Heart left ventricle (tissue), 13 donors: ENCODE results near the gene TRIM24.

Experiments
- POLR2A ChIP-seq, 2 donors: fragments of 450-650 bp; IDR thresholded peaks; one replicate each; pipeline ENCODE4 v1.6.1; 2017; ENCODE audit warnings: antibody characterized with exemption in 2 of 2, mild to moderate bottlenecking in 2 of 2, moderate library complexity in 2 of 2
- TF ChIP-seq, protein P1 (sequence below), 12 donors: fragments of 200-600 bp; sonication (generic) in 4 of 12; IDR thresholded peaks; one replicate each; pipeline versions ENCODE4 v1.5.0 to v1.8.0; 2018 to 2022; ENCODE audit warnings: antibody characterized with exemption in 12 of 12, mild to moderate bottlenecking in 5 of 12
- donor health status: ischemic (EF 13 %, LVEDD 7.1; RV severe dilation, severe dysfunction).
- donor health status: DM: no; HTN: yes; CAD: no.
- donor health status: DM: no; HTN: no; CAD: no.
- donor health status: ischemic (EF 25% LVEDD 6.9; RV normal size, moderate dysfunction).
- donor health status: ischemic (EF 25% LVEDD 5.7; RV mildly dilated, moderate dysfunction).
- donor health status: ischemic (EF 35%, LVEDD 5.7; RV mildly dilated, moderate dysfunction).
- donor health status: nonischemic (EF 11% LVEDD 7.7; RV severe dilation, severe dysfunction).
- donor health status: DM: yes; HTN: yes; CAD: no.
- donor health status: PGD.
- donor health status: ischemic (EF 29% LVEDD 5.4; RV normal size, mild dysfunction).
- donor health status: nonischemic (EF 23%, LVEDD 6.1; RV moderate dilation, normal function).

DNA sequence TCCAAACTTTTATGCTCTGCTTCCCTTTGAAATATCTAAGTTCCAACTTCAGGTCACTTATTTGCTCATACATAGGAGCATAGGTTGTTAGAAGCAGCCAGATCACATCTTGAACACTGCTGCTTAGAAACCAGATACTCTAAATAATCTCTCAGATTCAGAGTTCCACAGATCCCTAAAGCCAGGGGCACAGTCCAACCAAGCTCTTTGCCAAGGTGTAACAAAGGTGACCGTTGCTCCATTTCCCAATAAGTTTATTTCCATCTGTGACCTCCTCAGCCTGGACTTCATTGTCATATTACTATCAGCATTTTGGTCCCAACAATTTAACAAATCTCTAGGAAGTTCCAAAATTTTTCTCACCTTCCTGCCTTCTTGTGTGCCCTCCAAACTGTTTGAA, 52.8 kb downstream of the TRIM24 start:
- TF ChIP-seq, protein P1, sequence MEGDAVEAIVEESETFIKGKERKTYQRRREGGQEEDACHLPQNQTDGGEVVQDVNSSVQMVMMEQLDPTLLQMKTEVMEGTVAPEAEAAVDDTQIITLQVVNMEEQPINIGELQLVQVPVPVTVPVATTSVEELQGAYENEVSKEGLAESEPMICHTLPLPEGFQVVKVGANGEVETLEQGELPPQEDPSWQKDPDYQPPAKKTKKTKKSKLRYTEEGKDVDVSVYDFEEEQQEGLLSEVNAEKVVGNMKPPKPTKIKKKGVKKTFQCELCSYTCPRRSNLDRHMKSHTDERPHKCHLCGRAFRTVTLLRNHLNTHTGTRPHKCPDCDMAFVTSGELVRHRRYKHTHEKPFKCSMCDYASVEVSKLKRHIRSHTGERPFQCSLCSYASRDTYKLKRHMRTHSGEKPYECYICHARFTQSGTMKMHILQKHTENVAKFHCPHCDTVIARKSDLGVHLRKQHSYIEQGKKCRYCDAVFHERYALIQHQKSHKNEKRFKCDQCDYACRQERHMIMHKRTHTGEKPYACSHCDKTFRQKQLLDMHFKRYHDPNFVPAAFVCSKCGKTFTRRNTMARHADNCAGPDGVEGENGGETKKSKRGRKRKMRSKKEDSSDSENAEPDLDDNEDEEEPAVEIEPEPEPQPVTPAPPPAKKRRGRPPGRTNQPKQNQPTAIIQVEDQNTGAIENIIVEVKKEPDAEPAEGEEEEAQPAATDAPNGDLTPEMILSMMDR (IDR thresholded peaks at IDR 0.05) = no peak
- TF ChIP-seq POLR2A (IDR thresholded peaks at IDR 0.05) = no peak
